Stimulated activated naive B cell treated with anti-CD40 and anti-IgM and Interleukin-4, amounts not matched to agents 10 μg/mL and 1 μg/mL and 100 μg/mL, for 72 hours (primary cell): ENCODE data around the gene CHN1.
A peak's percentile ranks its signal among the peaks of the same experiment; 100 is the strongest.

Source experiments
- ATAC-seq, 2 donors: fragments of 150-1000 bp; cut with Tn5 transposase; replicated peaks; 2 replicates each; pipeline ENCODE4 v1.10.0; 2021; ENCODE audit warnings: moderate library complexity in 1 of 2
- DNase-seq: peaks from one replicate; pipeline ENCODE4 v3.0.0; 2021
- H3K27ac Mint-ChIP-seq: one replicate; pipeline ENCODE4 v1.8.0; 2022; ENCODE audit warnings: mild to moderate bottlenecking, mixed read lengths
- H3K27me3 Mint-ChIP-seq, 2 donors: one replicate each; pipeline ENCODE4 v1.8.0; 2022; ENCODE audit warnings: mixed read lengths in 2 of 2
- H3K36me3 Mint-ChIP-seq, 2 donors: one replicate each; pipeline ENCODE4 v1.8.0; 2022; ENCODE audit warnings: mixed read lengths in 2 of 2, mild to moderate bottlenecking in 1 of 2
- H3K4me1 Mint-ChIP-seq, 2 donors: one replicate each; pipeline ENCODE4 v1.8.0; 2022; ENCODE audit warnings: mixed read lengths in 2 of 2, mild to moderate bottlenecking in 1 of 2
- H3K4me3 Mint-ChIP-seq, 2 donors: one replicate each; pipeline ENCODE4 v1.8.0; 2022; ENCODE audit warnings: mild to moderate bottlenecking in 2 of 2, mixed read lengths in 2 of 2, moderate library complexity in 1 of 2
- H3K9me3 Mint-ChIP-seq, 2 donors: one replicate each; pipeline ENCODE4 v1.8.0; 2022; ENCODE audit warnings: mixed read lengths in 2 of 2, mild to moderate bottlenecking in 1 of 2

Gene CHN1

DNA sequence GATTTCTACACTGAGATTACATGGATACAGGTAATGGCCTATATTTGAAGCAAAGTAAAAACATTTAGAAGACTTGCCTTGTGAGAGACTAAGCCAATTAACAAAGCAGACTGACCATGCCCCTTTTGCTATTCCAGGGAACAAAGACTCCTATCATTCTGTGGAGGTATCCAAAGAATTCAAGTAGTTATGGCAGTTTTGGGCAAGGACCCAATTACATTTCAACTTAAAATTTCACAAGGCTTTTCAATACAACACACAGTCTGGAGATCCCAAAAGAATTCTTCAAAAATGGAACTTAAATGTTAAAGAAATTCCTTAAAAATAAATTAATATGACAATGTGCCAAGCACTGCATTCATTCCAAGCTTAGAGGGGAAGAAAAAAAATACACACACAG, 131.7 kb downstream of the CHN1 start:
- DNase-seq (no peak), ATAC-seq (no peak)
- no peak overlapping the region for H3K27ac Mint-ChIP-seq

DNA sequence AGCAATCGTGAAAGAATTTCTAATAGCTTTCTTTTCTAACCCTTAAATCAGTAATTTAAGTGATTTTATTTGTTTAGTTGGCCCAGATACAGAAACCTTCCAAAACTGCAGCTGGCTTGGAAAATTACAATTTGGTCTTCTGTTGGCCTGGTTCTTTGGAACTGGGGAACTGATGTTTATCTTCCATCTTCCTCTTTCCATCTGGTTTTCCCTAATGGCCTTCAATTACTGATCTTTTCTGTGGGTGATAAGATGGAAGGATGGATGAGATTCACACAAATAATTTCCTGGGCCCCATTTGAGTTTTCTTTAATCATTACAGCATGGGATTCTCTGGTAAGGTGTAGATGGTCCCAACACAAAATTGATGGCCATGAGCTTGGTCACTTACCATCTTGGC, 134.4 kb downstream of the CHN1 start:
- H3K9me3 Mint-ChIP-seq: no peaks in the 10 kb centered on the region
- no peak overlapping the region for H3K4me3 Mint-ChIP-seq
- ATAC-seq (no peak), DNase-seq (no peak)
- H3K27me3 Mint-ChIP-seq: peaks cover 4 to 5% of the 10 kb centered on the region in 2 donors
- H3K4me1 Mint-ChIP-seq: no peaks in the 10 kb centered on the region
- no peak overlapping the region for H3K27ac Mint-ChIP-seq
- H3K36me3 Mint-ChIP-seq: no peaks in the 10 kb centered on the region

More for the DNA sequence above, 131.7 kb downstream of the CHN1 start:
- no peaks in the 10 kb centered on the region for H3K36me3 Mint-ChIP-seq
- H3K4me3 Mint-ChIP-seq: no peak overlapping the region
- H3K4me1 Mint-ChIP-seq: no peaks in the 10 kb centered on the region
- H3K27me3 Mint-ChIP-seq: peaks cover 4 to 5% of the 10 kb centered on the region in 2 donors
- no peaks in the 10 kb centered on the region for H3K9me3 Mint-ChIP-seq

- Mint-ChIP-seq H3K4me1 (no peaks in the 10 kb centered on the region), H3K4me3 (no peak overlapping the region), H3K36me3 (no peaks in the 10 kb centered on the region), H3K27me3 (peaks cover 4 to 5% of the 10 kb centered on the region in 2 donors), H3K27ac (no peak overlapping the region), H3K9me3 (no peaks in the 10 kb centered on the region)
- DNase-seq (no peak), ATAC-seq (no peak)
Measured at GRCh38 chr2:174868878-174869277, 136.3 kb downstream of the CHN1 start.

DNA sequence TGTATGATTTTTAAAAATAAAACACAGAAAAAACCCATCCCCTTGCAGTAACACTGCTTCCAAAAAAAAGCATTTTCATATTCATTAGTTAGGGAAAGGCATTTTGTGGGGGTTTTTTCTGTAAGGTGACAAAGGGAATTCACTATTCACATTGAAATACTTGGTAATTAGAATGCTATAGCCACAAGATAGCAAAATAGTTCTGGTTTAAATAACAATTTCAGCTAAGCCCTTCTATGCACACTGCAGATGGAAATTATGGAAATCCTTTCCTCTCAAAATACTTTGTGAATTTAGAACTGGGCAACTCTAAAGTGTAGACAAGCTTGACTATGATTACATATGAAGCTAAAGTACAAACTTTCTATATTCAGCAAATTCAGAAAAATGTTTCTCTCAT, 138.8 kb downstream of the CHN1 start:
- Mint-ChIP-seq H3K9me3 (no peaks in the 10 kb centered on the region), H3K27me3 (peaks cover 4 to 5% of the 10 kb centered on the region in 2 donors), H3K36me3 (no peaks in the 10 kb centered on the region), H3K4me3 (no peak overlapping the region), H3K27ac (no peak overlapping the region), H3K4me1 (no peaks in the 10 kb centered on the region)
- DNase-seq (no peak), ATAC-seq (no peak)

DNA sequence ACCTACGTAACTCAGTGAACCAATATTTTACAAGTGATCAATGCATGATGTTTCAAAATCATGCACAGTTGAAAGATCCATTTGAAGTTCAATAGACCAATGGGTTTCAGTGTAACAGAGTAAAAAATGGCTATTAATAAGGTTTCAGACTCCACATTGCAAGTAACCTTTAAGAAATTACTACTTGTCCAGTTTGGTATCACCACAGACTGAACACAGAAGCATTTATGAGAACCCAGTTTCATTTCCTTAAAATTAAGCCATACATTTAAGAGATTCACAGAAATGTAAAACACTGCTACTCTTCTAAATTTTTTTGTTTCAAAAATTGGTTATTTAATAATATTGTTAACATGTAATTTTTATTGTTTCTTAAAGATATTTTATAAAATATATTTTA, 142.0 kb downstream of the CHN1 start:
- ATAC-seq (peak in 1 of 2 donors; percentile 54), DNase-seq (no peak)
- no peaks in the 10 kb centered on the region for H3K4me1 Mint-ChIP-seq
- no peaks in the 10 kb centered on the region for H3K9me3 Mint-ChIP-seq
- no peak overlapping the region for H3K4me3 Mint-ChIP-seq
- H3K27ac Mint-ChIP-seq: no peak overlapping the region
- peaks cover 0 to 4% of the 10 kb centered on the region in 2 donors for H3K27me3 Mint-ChIP-seq
- no peaks in the 10 kb centered on the region for H3K36me3 Mint-ChIP-seq

- ATAC-seq: no peak
- no peaks in the 10 kb centered on the region for H3K4me1 Mint-ChIP-seq
- DNase-seq: no peak
- H3K4me3 Mint-ChIP-seq: no peak overlapping the region
- peaks cover 0 to 4% of the 10 kb centered on the region in 2 donors for H3K27me3 Mint-ChIP-seq
- H3K27ac Mint-ChIP-seq: no peak overlapping the region
- H3K36me3 Mint-ChIP-seq: no peaks in the 10 kb centered on the region
- H3K9me3 Mint-ChIP-seq: no peaks in the 10 kb centered on the region
Measured at GRCh38 chr2:174859563-174860169, 145.5 kb downstream of the CHN1 start.

DNA sequence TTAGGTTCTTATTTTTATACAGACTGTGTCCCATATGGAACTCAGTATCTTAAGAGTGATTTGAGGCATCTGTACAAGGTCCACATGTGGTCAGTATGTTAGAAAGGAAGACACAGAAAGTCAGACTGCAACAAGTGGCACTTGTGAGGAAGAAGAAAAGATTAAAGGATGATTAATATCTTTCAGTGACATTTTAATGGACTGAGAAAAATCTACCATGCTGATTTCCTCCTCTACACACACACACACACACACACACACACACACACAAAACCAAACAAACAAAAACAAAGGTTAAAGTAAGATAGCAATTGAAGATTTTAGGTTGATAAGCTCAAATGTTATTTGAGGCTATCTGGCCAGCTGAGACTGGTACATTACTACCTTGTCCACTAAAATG, 146.4 kb downstream of the CHN1 start:
- no peak overlapping the region for H3K27ac Mint-ChIP-seq
- no peaks in the 10 kb centered on the region for H3K9me3 Mint-ChIP-seq
- no peaks in the 10 kb centered on the region for H3K36me3 Mint-ChIP-seq
- DNase-seq: no peak
- no peaks in the 10 kb centered on the region for H3K4me1 Mint-ChIP-seq
- peaks cover 0 to 4% of the 10 kb centered on the region in 2 donors for H3K27me3 Mint-ChIP-seq
- no peak overlapping the region for H3K4me3 Mint-ChIP-seq
- no peak for ATAC-seq

GRCh38 chr2:174856447-174856846, 148.7 kb downstream of the CHN1 start:
- Mint-ChIP-seq H3K27me3 (peaks cover 15 to 16% of the 10 kb centered on the region in 2 donors), H3K4me3 (no peak overlapping the region), H3K27ac (no peak overlapping the region), H3K9me3 (no peaks in the 10 kb centered on the region), H3K36me3 (no peaks in the 10 kb centered on the region), H3K4me1 (no peaks in the 10 kb centered on the region)
- no peak for ATAC-seq
- DNase-seq: no peak

- ATAC-seq: no peak
- Mint-ChIP-seq H3K9me3 (no peaks in the 10 kb centered on the region), H3K27me3 (peaks cover 9 to 16% of the 10 kb centered on the region in 2 donors), H3K4me1 (no peaks in the 10 kb centered on the region), H3K4me3 (no peak overlapping the region), H3K36me3 (no peaks in the 10 kb centered on the region), H3K27ac (no peak overlapping the region)
- no peak for DNase-seq
Measured at GRCh38 chr2:174846941-174847938, 157.9 kb downstream of the CHN1 start.

- H3K27ac Mint-ChIP-seq: no peak overlapping the region
- H3K9me3 Mint-ChIP-seq: no peaks in the 10 kb centered on the region
- ATAC-seq: no peak
- no peak overlapping the region for H3K4me3 Mint-ChIP-seq
- DNase-seq: no peak
- H3K4me1 Mint-ChIP-seq: no peaks in the 10 kb centered on the region
- peaks cover 9 to 11% of the 10 kb centered on the region in 2 donors for H3K27me3 Mint-ChIP-seq
- H3K36me3 Mint-ChIP-seq: no peaks in the 10 kb centered on the region
Measured at GRCh38 chr2:174846218-174846617, 159.0 kb downstream of the CHN1 start.

DNA sequence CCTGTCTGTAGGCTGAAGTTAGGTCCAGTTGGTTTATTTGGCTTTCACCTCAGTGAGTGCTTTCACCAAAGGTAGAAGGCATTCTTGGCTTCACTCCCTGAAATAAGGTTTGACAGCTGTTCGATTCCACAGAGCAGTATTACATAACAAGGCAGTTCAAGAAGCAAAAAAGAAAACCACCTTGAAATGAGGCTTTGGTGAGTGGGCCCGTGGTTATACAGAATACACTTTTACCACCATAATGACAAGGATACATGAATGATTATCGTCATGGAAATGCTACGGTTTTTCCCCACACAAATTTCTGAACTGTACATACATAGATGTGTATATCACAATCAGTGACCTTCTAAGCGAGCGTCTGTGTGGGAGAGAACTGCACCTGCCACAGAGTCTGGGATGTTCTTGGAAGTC, 160.9 kb downstream of the CHN1 start:
- no peak for ATAC-seq
- H3K9me3 Mint-ChIP-seq: no peaks in the 10 kb centered on the region
- H3K27ac Mint-ChIP-seq: no peak overlapping the region
- peaks cover 7 to 13% of the 10 kb centered on the region in 2 donors for H3K27me3 Mint-ChIP-seq
- no peak overlapping the region for H3K4me3 Mint-ChIP-seq
- no peaks in the 10 kb centered on the region for H3K36me3 Mint-ChIP-seq
- no peaks in the 10 kb centered on the region for H3K4me1 Mint-ChIP-seq
- no peak for DNase-seq

GRCh38 chr2:174842496-174842895, 162.7 kb downstream of the CHN1 start:
- H3K27ac Mint-ChIP-seq: no peak overlapping the region
- DNase-seq (no peak), ATAC-seq (no peak)
- H3K9me3 Mint-ChIP-seq: no peaks in the 10 kb centered on the region
- peaks cover 7 to 17% of the 10 kb centered on the region in 2 donors for H3K27me3 Mint-ChIP-seq
- H3K4me1 Mint-ChIP-seq: no peaks in the 10 kb centered on the region
- no peaks in the 10 kb centered on the region for H3K36me3 Mint-ChIP-seq
- no peak overlapping the region for H3K4me3 Mint-ChIP-seq

- no peaks in the 10 kb centered on the region for H3K4me1 Mint-ChIP-seq
- ATAC-seq (no peak), DNase-seq (no peak)
- no peak overlapping the region for H3K27ac Mint-ChIP-seq
- H3K4me3 Mint-ChIP-seq: no peak overlapping the region
- H3K9me3 Mint-ChIP-seq: no peaks in the 10 kb centered on the region
- no peaks in the 10 kb centered on the region for H3K36me3 Mint-ChIP-seq
- peaks cover 11 to 15% of the 10 kb centered on the region in 2 donors for H3K27me3 Mint-ChIP-seq
Measured at GRCh38 chr2:174841936-174842335, 163.2 kb downstream of the CHN1 start.

GRCh38 chr2:174841350-174841749, 163.8 kb downstream of the CHN1 start:
- Mint-ChIP-seq H3K36me3 (no peaks in the 10 kb centered on the region), H3K4me1 (no peaks in the 10 kb centered on the region), H3K27ac (no peak overlapping the region), H3K4me3 (no peak overlapping the region), H3K9me3 (no peaks in the 10 kb centered on the region), H3K27me3 (peaks cover 13 to 14% of the 10 kb centered on the region in 2 donors)
- no peak for ATAC-seq
- DNase-seq: no peak

- Mint-ChIP-seq H3K27me3 (peaks cover 13 to 16% of the 10 kb centered on the region in 2 donors), H3K4me1 (peaks cover 0 to 2% of the 10 kb centered on the region in 2 donors), H3K36me3 (no peaks in the 10 kb centered on the region), H3K9me3 (no peaks in the 10 kb centered on the region), H3K27ac (no peak overlapping the region), H3K4me3 (no peak overlapping the region)
- ATAC-seq (no peak), DNase-seq (no peak)
Measured at GRCh38 chr2:174840436-174840835, 164.7 kb downstream of the CHN1 start.
